HepG2 (cell line): ENCODE data around the gene TPST2. TPM values are rescaled to one million over a fixed set of nuclear protein-coding genes. Genes with fewer than 3 reads are reported as not detected.

Experiments
- ATRX ChIP-seq: sonication (generic); formaldehyde crosslinking; IDR thresholded peaks from 2 replicates; pipeline ENCODE4 v1.4.0; 2020; ENCODE audit warnings: missing genetic modification reagents, borderline replicate concordance
- SMAD9 ChIP-seq: sonication (generic); formaldehyde crosslinking; IDR thresholded peaks from 2 replicates; pipeline ENCODE4 v1.5.1; 2020; ENCODE audit warnings: mild to moderate bottlenecking, missing genetic modification reagents
- ZBTB20 ChIP-seq: sonication (generic); formaldehyde crosslinking; IDR thresholded peaks from 2 replicates; pipeline ENCODE4 v1.8.1; 2023; ENCODE audit warnings: missing genetic modification reagents, low read depth, mild to moderate bottlenecking, borderline replicate concordance
- ZNF296 ChIP-seq: sonication (generic); formaldehyde crosslinking; conservative IDR thresholded peaks from 2 replicates; pipeline ENCODE4 v1.5.0; 2020; ENCODE audit warnings: mild to moderate bottlenecking, missing genetic modification reagents
- ZNF30 ChIP-seq: sonication (generic); formaldehyde crosslinking; IDR thresholded peaks from 2 replicates; pipeline ENCODE4 v1.5.0; 2020; ENCODE audit warnings: mild to moderate bottlenecking, missing genetic modification reagents
- ZNF772 ChIP-seq: sonication (generic); formaldehyde crosslinking; IDR thresholded peaks from 2 replicates; pipeline ENCODE4 v1.5.0; 2020; ENCODE audit warnings: mild to moderate bottlenecking, missing genetic modification reagents
- polyA plus RNA-seq, 8 experiments: library from polyadenylated mRNA; depleted of rRNA in 3 of 8; stranded (reverse) in 7 of 8; unstranded in 1 of 8; fragments of >200 nt; fragmentation: Illumina TruSeq in 4 of 8; extraction: Trizol in 4 of 8; gene quantifications; 2 replicates each; pipeline versions ENCODE4 v1.2.1 to v1.2.3, GENCODE V29; 2011 to 2016; ENCODE audit warnings: low read depth in 4 of 8, missing spikeins in 1 of 8, mixed read lengths in 1 of 8; ENCODE audit not compliant: insufficient read depth in 1 of 8
- total RNA-seq, 5 experiments: library from RNA; depleted of rRNA; stranded (reverse); fragments of >200 nt; fragmentation: Illumina TruSeq; extraction: Trizol; gene quantifications; 2 replicates each; pipeline ENCODE4 v1.2.3, GENCODE V29; 2016; ENCODE audit warnings: low read depth in 1 of 5
- TF ChIP-seq, protein P1 (sequence below): sonication (generic); formaldehyde crosslinking; IDR thresholded peaks from 2 replicates; pipeline ENCODE4 v1.4.0; 2020; ENCODE audit warnings: missing genetic modification reagents
- TF ChIP-seq, protein P2 (sequence below): sonication (generic); formaldehyde crosslinking; conservative IDR thresholded peaks from 2 replicates; pipeline ENCODE4 v1.4.0; 2020; ENCODE audit warnings: missing genetic modification reagents
- TF ChIP-seq, protein P3 (sequence below): sonication (generic); formaldehyde crosslinking; IDR thresholded peaks from 2 replicates; pipeline ENCODE4 v1.5.0; 2020; ENCODE audit warnings: missing genetic modification reagents
- TF ChIP-seq, protein P4 (sequence below): sonication (generic); formaldehyde crosslinking; IDR thresholded peaks from 2 replicates; pipeline ENCODE4 v1.4.0; 2020; ENCODE audit warnings: mild to moderate bottlenecking, missing genetic modification reagents
- TF ChIP-seq, protein P5 (sequence below): sonication (generic); formaldehyde crosslinking; IDR thresholded peaks from 2 replicates; pipeline ENCODE4 v1.4.0; 2020; ENCODE audit warnings: low read depth, missing genetic modification reagents
- TF ChIP-seq, protein P6 (sequence below): sonication (generic); formaldehyde crosslinking; IDR thresholded peaks from 2 replicates; pipeline ENCODE4 v1.8.1; 2023; ENCODE audit warnings: mild to moderate bottlenecking, moderate library complexity, missing genetic modification reagents

The TPST2 gene
- total and polyA plus RNA-seq, 2 of the 13 experiments (the other 11 are each of a cell fraction or from before 2014, with no cell fraction given): 15.2 to 23.8 TPM

DNA sequence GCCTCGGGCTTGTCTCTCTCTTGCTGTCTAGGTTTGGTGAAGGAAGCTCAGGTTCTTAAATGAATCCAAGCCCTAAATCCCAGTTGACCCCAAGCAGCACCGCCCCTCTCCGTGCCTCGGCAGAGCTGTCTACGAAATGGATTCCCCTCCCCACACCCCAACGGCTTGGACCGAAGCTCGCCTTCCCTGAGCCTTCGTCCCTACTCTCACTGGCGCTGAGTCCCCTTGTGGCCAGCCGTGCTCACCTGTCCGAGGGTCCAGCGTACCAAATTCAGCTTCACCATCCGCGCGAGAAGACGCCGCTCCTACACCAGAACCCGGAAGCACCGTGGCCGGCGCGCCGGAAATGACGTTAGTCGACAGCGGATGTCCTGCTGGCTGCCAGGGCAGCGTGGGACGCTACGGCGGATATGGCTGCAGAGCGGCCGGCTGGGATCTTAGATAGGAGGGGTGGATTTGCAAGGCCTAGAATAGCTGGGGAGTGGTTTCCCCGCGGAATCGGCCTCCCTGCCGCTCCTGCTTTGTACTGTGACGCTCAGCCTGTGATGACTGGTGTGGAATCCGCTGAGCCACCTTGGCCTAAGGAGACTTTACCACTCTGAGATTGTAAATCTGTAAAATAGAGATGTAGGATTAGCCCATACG, 77.7 kb downstream of the TPST2 start, which contains the start of gene TFIP11 (continued):
- TF ChIP-seq, protein P1, sequence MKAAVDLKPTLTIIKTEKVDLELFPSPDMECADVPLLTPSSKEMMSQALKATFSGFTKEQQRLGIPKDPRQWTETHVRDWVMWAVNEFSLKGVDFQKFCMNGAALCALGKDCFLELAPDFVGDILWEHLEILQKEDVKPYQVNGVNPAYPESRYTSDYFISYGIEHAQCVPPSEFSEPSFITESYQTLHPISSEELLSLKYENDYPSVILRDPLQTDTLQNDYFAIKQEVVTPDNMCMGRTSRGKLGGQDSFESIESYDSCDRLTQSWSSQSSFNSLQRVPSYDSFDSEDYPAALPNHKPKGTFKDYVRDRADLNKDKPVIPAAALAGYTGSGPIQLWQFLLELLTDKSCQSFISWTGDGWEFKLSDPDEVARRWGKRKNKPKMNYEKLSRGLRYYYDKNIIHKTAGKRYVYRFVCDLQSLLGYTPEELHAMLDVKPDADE (CRISPR knock-in tag): no peak
- TF ChIP-seq, protein P2, sequence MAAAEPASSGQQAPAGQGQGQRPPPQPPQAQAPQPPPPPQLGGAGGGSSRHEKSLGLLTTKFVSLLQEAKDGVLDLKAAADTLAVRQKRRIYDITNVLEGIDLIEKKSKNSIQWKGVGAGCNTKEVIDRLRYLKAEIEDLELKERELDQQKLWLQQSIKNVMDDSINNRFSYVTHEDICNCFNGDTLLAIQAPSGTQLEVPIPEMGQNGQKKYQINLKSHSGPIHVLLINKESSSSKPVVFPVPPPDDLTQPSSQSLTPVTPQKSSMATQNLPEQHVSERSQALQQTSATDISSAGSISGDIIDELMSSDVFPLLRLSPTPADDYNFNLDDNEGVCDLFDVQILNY (CRISPR knock-in tag): no peak
- TF ChIP-seq ZNF772 (CRISPR knock-in tag): peak; percentile 66; the same call in 1 of the 2 replicates
- no peak for TF ChIP-seq SMAD9 (CRISPR knock-in tag)
- TF ChIP-seq, protein P3, sequence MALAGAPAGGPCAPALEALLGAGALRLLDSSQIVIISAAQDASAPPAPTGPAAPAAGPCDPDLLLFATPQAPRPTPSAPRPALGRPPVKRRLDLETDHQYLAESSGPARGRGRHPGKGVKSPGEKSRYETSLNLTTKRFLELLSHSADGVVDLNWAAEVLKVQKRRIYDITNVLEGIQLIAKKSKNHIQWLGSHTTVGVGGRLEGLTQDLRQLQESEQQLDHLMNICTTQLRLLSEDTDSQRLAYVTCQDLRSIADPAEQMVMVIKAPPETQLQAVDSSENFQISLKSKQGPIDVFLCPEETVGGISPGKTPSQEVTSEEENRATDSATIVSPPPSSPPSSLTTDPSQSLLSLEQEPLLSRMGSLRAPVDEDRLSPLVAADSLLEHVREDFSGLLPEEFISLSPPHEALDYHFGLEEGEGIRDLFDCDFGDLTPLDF: no peak
- TF ChIP-seq ZBTB20 (CRISPR knock-in tag): peak; percentile 62; the same call in 1 of the 2 replicates
- no peak for TF ChIP-seq ZNF296 (CRISPR knock-in tag)
- TF ChIP-seq, protein P4, sequence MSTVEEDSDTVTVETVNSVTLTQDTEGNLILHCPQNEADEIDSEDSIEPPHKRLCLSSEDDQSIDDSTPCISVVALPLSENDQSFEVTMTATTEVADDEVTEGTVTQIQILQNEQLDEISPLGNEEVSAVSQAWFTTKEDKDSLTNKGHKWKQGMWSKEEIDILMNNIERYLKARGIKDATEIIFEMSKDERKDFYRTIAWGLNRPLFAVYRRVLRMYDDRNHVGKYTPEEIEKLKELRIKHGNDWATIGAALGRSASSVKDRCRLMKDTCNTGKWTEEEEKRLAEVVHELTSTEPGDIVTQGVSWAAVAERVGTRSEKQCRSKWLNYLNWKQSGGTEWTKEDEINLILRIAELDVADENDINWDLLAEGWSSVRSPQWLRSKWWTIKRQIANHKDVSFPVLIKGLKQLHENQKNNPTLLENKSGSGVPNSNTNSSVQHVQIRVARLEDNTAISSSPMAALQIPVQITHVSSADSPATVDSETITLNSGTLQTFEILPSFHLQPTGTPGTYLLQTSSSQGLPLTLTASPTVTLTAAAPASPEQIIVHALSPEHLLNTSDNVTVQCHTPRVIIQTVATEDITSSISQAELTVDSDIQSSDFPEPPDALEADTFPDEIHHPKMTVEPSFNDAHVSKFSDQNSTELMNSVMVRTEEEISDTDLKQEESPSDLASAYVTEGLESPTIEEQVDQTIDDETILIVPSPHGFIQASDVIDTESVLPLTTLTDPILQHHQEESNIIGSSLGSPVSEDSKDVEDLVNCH (CRISPR knock-in tag): no peak
- TF ChIP-seq, protein P5, sequence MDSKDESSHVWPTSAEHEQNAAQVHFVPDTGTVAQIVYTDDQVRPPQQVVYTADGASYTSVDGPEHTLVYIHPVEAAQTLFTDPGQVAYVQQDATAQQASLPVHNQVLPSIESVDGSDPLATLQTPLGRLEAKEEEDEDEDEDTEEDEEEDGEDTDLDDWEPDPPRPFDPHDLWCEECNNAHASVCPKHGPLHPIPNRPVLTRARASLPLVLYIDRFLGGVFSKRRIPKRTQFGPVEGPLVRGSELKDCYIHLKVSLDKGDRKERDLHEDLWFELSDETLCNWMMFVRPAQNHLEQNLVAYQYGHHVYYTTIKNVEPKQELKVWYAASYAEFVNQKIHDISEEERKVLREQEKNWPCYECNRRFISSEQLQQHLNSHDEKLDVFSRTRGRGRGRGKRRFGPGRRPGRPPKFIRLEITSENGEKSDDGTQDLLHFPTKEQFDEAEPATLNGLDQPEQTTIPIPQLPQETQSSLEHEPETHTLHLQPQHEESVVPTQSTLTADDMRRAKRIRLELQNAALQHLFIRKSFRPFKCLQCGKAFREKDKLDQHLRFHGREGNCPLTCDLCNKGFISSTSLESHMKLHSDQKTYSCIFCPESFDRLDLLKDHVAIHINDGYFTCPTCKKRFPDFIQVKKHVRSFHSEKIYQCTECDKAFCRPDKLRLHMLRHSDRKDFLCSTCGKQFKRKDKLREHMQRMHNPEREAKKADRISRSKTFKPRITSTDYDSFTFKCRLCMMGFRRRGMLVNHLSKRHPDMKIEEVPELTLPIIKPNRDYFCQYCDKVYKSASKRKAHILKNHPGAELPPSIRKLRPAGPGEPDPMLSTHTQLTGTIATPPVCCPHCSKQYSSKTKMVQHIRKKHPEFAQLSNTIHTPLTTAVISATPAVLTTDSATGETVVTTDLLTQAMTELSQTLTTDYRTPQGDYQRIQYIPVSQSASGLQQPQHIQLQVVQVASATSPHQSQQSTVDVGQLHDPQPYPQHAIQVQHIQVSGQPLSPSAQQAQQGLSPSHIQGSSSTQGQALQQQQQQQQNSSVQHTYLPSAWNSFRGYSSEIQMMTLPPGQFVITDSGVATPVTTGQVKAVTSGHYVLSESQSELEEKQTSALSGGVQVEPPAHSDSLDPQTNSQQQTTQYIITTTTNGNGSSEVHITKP: no peak
- TF ChIP-seq, protein P6, sequence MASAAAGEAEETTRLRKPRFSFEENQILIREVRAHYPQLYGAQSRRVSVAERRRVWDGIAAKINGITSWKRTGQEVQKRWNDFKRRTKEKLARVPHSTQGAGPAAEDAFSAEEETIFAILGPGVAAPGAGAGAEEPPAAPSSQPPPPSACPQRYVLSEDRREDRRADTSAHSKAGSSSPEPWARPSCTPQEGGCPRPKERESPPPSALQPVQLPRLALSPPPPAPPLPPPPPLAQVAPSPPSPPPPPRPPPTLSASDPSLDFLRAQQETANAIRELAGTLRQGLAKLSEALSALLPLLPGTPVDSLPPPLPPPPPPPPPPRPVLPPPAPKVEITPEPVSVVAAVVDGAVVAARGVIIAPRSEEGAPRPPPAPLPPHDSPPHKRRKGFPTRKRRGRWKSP (CRISPR knock-in tag): 0 out of 2 replicates have a peak, but pooled peaks have one; percentile 33
- TF ChIP-seq ATRX: no peak
- no peak for TF ChIP-seq ZNF30 (CRISPR knock-in tag)
